ENCODE data around the gene CCNE1.

GRCh38 chr19:29845574-29846176, 33.9 kb downstream of the CCNE1 start:
- TF ChIP-seq CTCF (IDR thresholded peaks at IDR 0.05; ENCODE audit: poor library complexity) (no peak), EZH2phosphoT487 (IDR thresholded peaks at IDR 0.05; ENCODE audit: low read depth, severe bottlenecking, unreplicated experiment) (no peak), EZH2 (IDR thresholded peaks at IDR 0.05; ENCODE audit: borderline replicate concordance) (no peak)
